ENCODE results near the gene GGT5. TPM values are rescaled to one million over a fixed set of nuclear protein-coding genes. Genes with fewer than 3 reads are reported as not detected.
A peak's percentile ranks its signal among the peaks of the same experiment; 100 is the strongest.

The GGT5 gene
- total RNA-seq, 1 experiment from 2014 or later: 0.28 TPM

DNA sequence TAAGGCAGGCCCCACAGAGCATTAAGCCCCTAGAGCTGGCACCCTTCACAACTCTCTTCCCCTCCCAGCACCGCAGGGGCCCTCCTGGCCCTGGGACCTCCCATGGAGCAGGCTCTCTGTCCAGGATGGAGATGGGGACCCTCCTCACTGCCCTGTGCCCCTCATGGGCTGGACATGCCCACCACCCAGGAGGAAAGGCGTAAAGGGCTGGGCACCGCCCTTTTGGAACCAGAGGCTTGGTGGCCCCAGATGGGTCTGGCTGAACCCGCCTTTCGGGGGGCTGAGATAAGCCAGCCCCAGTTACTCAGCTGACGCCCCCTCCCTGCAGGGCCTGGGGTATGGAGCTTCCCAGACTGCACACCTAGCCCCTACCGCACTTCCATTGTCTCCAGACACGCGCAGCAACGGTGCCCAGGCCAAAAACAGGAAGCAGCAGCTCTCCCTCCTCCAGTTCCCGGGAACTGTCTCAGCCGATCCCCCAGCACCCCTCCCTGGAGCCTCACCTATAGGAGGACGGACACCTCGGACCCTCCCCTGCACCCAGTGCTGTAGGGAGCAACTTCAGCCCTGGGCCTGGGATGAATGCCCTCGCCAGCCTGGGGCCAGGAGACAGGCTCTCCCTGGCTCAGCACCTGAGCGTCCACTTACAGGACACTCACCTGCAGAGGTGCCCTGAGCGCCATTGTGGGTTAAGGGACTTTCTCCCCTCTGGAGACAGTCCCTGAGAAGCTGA lies 65.2 kb downstream of the GGT5 start:
- CTCF ChIA-PET: interaction anchor here (1.6 kb wide), 1 partner anchor 46 kb away, joined by 3 read pairs; no protein-coding TSS in a partner anchor
- Mint-ChIP-seq H3K36me3 (ENCODE audit: insufficient read depth, unreplicated experiment) (peaks cover 7% of the 10 kb centered on the region), H3K27me3 (ENCODE audit: unreplicated experiment) (no peaks in the 10 kb centered on the region), H3K9me3 (ENCODE audit: low read depth, unreplicated experiment) (no peaks in the 10 kb centered on the region), H3K27ac (ENCODE audit: unreplicated experiment) (no peak overlapping the region), H3K4me1 (ENCODE audit: low read depth, unreplicated experiment) (no peaks in the 10 kb centered on the region), H3K4me3 (ENCODE audit: low read depth, unreplicated experiment) (no peak overlapping the region)
- intact Hi-C loops (cut with micrococcal nuclease; ENCODE audit: unreplicated experiment): loop anchor here (10.0 kb wide), 1 partner anchor 195 kb away; the partner anchor contains the start of gene GSTT2
- no peak for TF ChIP-seq CTCF (IDR thresholded peaks at IDR 0.05; ENCODE audit: unreplicated experiment)
- no TSS peak for BruUV-seq (replicated peaks)
- DNase-seq: no peak

DNA sequence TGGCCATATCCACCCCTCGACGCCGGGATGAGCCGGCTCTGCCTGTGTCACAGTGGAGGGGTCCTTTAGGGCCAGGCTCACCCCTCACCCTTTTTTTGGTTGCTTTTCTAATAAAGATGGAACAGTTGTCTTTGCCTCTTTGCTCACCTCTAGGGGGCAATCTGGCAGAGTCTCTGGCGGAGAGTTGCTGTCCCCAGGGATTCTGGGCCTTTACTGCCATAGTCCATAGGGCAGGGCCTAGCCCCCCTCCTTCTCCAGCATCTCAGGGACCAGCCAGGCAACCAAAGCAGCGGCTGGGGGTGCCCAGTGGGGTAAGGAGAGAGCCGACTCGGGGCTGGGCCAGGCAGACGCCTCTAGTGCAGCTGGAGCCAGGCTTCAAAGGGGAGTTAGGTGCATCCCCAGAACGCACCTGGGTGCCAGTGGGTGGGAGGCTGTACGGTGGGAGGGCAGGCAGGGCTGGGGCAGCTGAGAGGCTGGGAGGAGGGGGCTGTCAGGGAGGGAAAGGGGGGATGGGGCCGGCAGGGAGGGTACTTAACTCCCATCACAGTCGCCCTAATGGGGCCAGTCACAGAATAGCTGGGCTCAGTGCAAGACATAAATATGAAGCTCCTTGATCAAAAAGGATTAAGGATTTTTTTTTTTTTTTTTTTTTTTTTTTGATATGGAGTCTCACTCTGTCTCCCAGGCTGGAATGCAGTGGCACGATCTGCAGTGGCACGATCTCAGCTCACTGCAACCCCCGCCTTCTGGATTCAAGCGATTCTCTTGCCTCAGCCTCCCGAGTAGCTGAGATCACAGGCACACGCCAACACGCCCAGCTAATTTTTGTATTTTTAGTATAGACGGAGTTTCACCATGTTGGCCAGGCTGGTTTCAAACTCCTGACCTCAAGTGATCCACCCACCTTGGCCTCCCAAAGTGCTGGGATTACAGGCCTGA lies 66.1 kb downstream of the GGT5 start:
- TF ChIP-seq CTCF (IDR thresholded peaks at IDR 0.05; ENCODE audit: unreplicated experiment): peak; percentile 26
- H3K9me3 Mint-ChIP-seq (ENCODE audit: low read depth, unreplicated experiment): no peaks in the 10 kb centered on the region
- BruUV-seq (replicated peaks): no TSS peak
- intact Hi-C loops (cut with micrococcal nuclease; ENCODE audit: unreplicated experiment): no loop called here
- H3K27me3 Mint-ChIP-seq (ENCODE audit: unreplicated experiment): no peaks in the 10 kb centered on the region
- H3K4me1 Mint-ChIP-seq (ENCODE audit: low read depth, unreplicated experiment): no peaks in the 10 kb centered on the region
- H3K27ac Mint-ChIP-seq (ENCODE audit: unreplicated experiment): no peak overlapping the region
- CTCF ChIA-PET: interaction anchor here (0.6 to 1.6 kb wide), 2 partner anchors 45 to 52 kb away, joined by 3 read pairs; no protein-coding TSS in a partner anchor
- no peak overlapping the region for H3K4me3 Mint-ChIP-seq (ENCODE audit: low read depth, unreplicated experiment)
- no peak for DNase-seq
- H3K36me3 Mint-ChIP-seq (ENCODE audit: insufficient read depth, unreplicated experiment): peaks cover 9% of the 10 kb centered on the region

DNA sequence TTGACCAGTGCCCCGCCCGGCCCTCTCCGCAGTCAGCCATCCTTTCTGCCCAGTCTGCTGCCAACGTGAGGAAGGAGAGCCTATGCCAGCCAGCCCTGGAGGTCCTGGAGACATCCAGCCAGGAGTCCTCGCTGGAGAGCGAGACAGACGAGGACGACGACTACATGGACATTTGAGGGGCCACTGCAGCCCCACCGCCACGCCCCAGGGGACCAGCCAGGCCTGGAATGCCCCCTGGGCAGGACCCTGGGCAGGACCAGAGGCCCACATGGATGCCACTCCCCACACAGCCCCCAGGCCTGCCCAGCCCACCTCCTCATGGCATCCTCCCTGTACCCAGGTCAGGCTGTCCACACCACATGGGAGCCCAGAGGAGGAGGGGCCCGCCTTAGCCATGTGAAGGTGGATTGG lies 66.9 kb downstream of the GGT5 start:
- no peak for TF ChIP-seq CTCF (IDR thresholded peaks at IDR 0.05; ENCODE audit: unreplicated experiment)
- Mint-ChIP-seq H3K4me1 (ENCODE audit: low read depth, unreplicated experiment) (no peaks in the 10 kb centered on the region), H3K36me3 (ENCODE audit: insufficient read depth, unreplicated experiment) (peaks cover 13% of the 10 kb centered on the region), H3K27me3 (ENCODE audit: unreplicated experiment) (no peaks in the 10 kb centered on the region), H3K4me3 (ENCODE audit: low read depth, unreplicated experiment) (no peak overlapping the region), H3K27ac (ENCODE audit: unreplicated experiment) (no peak overlapping the region), H3K9me3 (ENCODE audit: low read depth, unreplicated experiment) (no peaks in the 10 kb centered on the region)
- DNase-seq: no peak
- BruUV-seq (replicated peaks): no TSS peak
- intact Hi-C loops (cut with micrococcal nuclease; ENCODE audit: unreplicated experiment): no loop called here
- CTCF ChIA-PET: no interaction called here

DNA sequence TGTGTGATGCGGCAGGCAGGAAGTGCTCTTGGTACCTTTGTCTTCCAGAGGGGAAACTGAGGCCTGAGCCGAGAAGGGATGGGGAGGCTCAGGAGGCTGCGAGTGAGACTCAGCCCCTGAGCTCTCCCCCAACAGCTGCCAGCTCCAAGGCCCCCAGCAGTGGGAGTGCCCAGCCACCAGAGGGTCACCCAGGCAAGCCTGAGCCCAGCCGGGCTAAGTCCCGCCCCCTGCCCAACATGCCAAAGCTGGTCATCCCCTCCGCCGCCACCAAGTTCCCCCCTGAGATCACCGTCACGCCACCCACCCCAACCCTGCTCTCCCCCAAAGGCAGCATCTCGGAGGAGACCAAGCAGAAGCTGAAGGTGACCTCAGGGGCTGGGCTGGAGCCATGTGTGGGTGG lies 67.4 kb downstream of the GGT5 start:
- H3K36me3 Mint-ChIP-seq (ENCODE audit: insufficient read depth, unreplicated experiment): peaks cover 13% of the 10 kb centered on the region
- TF ChIP-seq CTCF (IDR thresholded peaks at IDR 0.05; ENCODE audit: unreplicated experiment): no peak
- no TSS peak for BruUV-seq (replicated peaks)
- H3K9me3 Mint-ChIP-seq (ENCODE audit: low read depth, unreplicated experiment): no peaks in the 10 kb centered on the region
- H3K27me3 Mint-ChIP-seq (ENCODE audit: unreplicated experiment): no peaks in the 10 kb centered on the region
- H3K27ac Mint-ChIP-seq (ENCODE audit: unreplicated experiment): no peak overlapping the region
- H3K4me1 Mint-ChIP-seq (ENCODE audit: low read depth, unreplicated experiment): no peaks in the 10 kb centered on the region
- CTCF ChIA-PET: no interaction called here
- intact Hi-C loops (cut with micrococcal nuclease; ENCODE audit: unreplicated experiment): no loop called here
- H3K4me3 Mint-ChIP-seq (ENCODE audit: low read depth, unreplicated experiment): no peak overlapping the region
- DNase-seq: no peak
